ENCODE data around the gene STARD3. TPM values are rescaled to one million over a fixed set of nuclear protein-coding genes. Genes with fewer than 3 reads are reported as not detected.

The STARD3 gene
- total and polyA plus RNA-seq, 9 of the 15 experiments (the other 6 are each of a cell fraction or from before 2014, with no cell fraction given): 0.63 to 87.0 (median 46.0) TPM

DNA sequence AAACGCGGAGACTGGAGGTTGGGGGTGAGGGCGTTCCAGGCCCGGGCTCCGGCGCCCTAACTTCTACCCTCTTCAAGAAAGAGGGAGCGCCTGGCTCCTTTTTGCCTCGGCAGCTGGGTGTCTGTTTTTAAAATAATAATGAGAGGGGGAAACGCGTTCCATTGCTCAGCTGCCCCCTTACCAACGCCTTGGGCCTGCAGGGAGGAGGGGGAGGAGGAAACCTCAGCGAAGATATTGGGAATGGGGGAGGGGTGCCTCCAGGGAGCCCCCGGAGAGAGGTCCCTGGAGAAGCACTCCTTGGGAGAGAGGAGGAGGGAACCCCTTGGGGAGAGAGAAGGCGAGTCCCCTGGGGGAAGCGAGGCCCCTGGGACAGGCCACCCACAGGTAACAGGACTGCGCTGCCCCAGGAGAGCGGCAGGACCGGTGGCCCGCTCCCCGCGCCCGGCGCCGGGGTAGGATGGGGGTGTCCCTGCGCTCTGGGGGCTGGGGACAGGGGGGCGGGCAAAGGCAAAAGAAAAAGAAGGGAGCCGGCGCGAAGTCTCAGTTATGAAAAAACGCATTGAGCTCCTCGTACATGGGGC, 31.9 kb upstream of the STARD3 start:
- H2AFZ ChIP-seq (ENCODE audit: low read depth, low read length): no peak overlapping the region
- peaks cover 4 to 43% of the 10 kb centered on the region in 2 experiments; a peak in 3 of 5 replicates for H3K4me1 ChIP-seq (replicated peaks in 1 of 2; ENCODE audit: control insufficient read depth in 2 of 2, insufficient read depth in 2 of 2, low read length in 2 of 2)
- H4K20me1 ChIP-seq (replicated peaks; ENCODE audit: control insufficient read depth, insufficient read depth, low read length): peaks cover 9% of the 10 kb centered on the region
- ChIA-PET POLR2A (interaction anchor here (0.7 kb wide), 1 partner anchor 25 kb away, joined by 3 read pairs; no protein-coding TSS in a partner anchor), CTCF (ENCODE audit: low intra/inter-chr PET ratio) (no interaction called here)
- no TSS peak for BruUV-seq (replicated peaks)
- in situ Hi-C loops (cut with MboI): loop anchor here (5.0 kb wide), 1 partner anchor 48 kb away; no protein-coding TSS in a partner anchor
- no peak overlapping the region for H3K4me3 ChIP-seq
- no peaks in the 10 kb centered on the region for H3K36me3 ChIP-seq (ENCODE audit: control insufficient read depth, insufficient read depth, low read length)
- FAIRE-seq: no peak
- H3K4me2 ChIP-seq (ENCODE audit: insufficient read depth, low read length): no peak overlapping the region
- peak in 1 of 4 experiments; percentile 18 for DNase-seq (ENCODE audit: extremely low read depth in 1 of 4, low spot score in 3 of 4)
- H3K9me1 ChIP-seq (ENCODE audit: control insufficient read depth, insufficient read depth, low read length): no peaks in the 10 kb centered on the region
- ATAC-seq: no peak
- no peak overlapping the region for H3K9ac ChIP-seq (ENCODE audit: insufficient read depth in 1 of 2, low read depth in 2 of 2, low read length in 2 of 2)
- H3K27me3 ChIP-seq (ENCODE audit: control insufficient read depth in 2 of 2, insufficient read depth in 2 of 2, low read length in 2 of 2): peaks cover 47 to 65% of the 10 kb centered on the region in 2 experiments
- intact Hi-C loops (cut with micrococcal nuclease): no loop called here
- no peaks in the 10 kb centered on the region for H3K9me3 ChIP-seq (replicated peaks; ENCODE audit: control insufficient read depth, insufficient read depth, low read depth, low read length)
- no peaks in the 10 kb centered on the region for H3K79me2 ChIP-seq (ENCODE audit: control insufficient read depth, insufficient read depth, low read length)
- no peak overlapping the region for H3K27ac ChIP-seq (ENCODE audit: extremely low read depth, low read depth, low read length)
- TF ChIP-seq NR2C1 (IDR thresholded peaks at IDR 0.05): no peak
- no peak for TF ChIP-seq NR2C1 (tag; IDR thresholded peaks at IDR 0.05)
- TF ChIP-seq PCBP1 (IDR thresholded peaks at IDR 0.05; ENCODE audit: low read depth, low read length, poor library complexity, severe bottlenecking): peak; percentile 33
- TF ChIP-seq MLX (CRISPR knock-in tag; conservative IDR thresholded peaks at IDR 0.05): no peak
- WGBS (ENCODE audit: insufficient coverage, low coverage, missing lambda C conversion rate): 31% methylated on average over 22 of the region's 31 CpGs
